HG02588 (cell line): Measurements from ENCODE around the gene XPO1.
"Not testable (repeated sequence)": the region's sequence is repeated elsewhere in the genome, so short reads cannot be mapped to it uniquely, and the experiment has no call there.

Experiments used
- ATAC-seq: cut with Tn5 transposase; IDR thresholded peaks from one replicate; pipeline ENCODE4 v1.9.1; 2021; ENCODE audit warnings: mild to moderate bottlenecking, moderate library complexity; ENCODE audit not compliant: unreplicated experiment

The XPO1 gene

DNA sequence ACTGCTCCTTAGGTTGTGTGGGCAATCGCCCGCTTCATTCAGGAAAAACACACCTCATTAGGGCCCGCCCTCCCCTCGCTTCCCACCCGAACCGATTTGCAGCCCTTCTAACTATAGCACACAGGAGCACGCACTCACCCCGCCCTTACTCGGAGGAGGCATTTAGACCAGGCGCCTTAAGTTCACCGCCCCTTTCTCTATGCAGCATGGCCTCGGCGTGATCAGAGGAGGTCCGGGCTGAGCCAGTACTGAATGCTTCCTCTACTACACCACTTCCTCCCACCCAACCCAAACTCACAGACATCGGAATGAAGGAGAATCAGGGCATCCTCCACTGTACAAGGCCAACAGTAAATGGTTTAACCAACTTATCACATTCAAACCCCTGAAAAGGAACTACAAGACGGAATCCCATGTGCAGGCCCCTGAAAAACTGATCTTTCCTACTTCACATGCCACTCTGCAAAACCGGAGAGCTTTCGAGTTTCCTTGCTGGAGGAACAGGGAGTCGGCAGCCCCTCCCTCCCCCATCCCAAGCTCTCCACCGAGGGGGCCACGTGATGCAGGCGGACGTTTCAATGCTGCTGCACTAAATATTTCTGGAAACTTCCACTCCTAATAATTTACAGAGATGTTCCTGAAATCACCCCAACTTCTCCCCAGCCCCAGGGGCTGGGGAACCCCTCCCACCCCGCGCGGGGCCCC, 1.4 kb downstream of the XPO1 start:
- ATAC-seq: peak; percentile 46

DNA sequence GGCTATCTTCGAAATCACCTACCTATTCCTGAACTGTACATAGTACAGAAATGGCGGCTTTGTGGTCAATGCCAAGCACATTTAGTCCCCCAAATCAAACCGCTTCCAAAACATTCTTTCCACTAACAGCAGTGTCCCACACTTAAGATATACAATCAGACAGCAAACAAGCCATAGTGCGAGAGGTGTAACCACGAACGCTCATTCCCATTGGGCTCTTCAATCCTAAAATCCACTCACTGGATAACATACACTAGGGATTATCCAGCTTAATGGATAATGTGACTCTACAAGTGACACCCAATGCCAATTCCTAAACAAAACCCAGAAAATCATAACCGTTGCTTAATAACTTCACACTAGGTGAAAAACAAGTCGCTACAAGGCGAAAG, 2.0 kb downstream of the XPO1 start:
- ATAC-seq: no peak

DNA sequence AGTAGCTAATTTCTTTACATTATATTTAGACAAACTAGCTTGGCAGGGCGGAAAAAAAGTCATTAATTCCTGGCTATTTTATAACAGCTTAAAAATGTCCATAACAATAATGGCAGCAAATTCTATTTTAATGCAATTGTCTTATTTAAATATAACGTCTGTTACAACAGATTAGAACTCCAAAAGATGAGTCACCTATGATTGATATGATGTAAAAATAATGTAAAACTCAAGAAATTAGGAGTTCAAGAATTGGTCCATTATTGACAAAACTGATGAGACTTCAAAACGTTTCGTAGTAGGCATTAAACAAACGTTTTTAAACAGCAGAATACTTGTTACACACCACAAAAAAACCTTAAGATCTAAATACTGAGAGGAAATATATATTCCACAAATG, 2.7 kb downstream of the XPO1 start:
- no peak for ATAC-seq

DNA sequence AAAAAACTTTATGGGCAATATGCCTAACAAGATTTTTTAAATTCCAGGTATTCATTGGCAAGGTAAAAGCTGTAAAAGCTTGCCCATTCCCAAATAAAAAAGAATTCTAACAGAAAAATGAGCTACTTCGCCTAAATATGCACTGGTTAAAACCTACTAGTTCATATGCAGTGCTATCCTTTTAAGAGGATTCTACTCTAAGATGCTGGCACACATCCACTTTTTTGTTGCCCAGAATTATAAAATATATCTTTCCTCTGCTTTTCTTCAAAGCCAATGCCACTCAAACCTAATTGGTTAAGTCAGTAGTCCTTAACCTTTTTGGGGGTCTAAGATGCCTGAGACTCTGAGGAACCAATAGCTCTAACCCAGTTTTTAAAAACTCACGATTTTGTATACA, 3.2 kb downstream of the XPO1 start:
- no peak for ATAC-seq

DNA sequence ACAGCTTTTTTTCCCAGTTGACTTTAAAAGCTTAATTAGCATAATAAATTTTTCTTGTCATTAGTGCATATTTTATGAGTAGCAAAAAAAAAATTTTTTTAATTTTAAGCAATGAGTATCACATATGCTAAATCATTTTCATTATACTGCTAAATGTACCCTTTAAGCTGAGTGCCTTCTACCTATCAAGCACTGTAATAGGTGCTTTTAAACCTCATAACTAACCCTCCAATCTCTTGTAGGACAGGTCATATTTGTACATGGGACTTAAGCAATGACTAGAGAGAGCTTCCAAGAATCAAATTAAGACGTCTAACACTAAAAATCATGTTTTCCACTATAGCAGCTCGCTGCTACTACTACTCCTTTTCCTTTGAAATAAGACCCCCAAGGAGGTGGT, 7.4 kb downstream of the XPO1 start:
- no peak for ATAC-seq

DNA sequence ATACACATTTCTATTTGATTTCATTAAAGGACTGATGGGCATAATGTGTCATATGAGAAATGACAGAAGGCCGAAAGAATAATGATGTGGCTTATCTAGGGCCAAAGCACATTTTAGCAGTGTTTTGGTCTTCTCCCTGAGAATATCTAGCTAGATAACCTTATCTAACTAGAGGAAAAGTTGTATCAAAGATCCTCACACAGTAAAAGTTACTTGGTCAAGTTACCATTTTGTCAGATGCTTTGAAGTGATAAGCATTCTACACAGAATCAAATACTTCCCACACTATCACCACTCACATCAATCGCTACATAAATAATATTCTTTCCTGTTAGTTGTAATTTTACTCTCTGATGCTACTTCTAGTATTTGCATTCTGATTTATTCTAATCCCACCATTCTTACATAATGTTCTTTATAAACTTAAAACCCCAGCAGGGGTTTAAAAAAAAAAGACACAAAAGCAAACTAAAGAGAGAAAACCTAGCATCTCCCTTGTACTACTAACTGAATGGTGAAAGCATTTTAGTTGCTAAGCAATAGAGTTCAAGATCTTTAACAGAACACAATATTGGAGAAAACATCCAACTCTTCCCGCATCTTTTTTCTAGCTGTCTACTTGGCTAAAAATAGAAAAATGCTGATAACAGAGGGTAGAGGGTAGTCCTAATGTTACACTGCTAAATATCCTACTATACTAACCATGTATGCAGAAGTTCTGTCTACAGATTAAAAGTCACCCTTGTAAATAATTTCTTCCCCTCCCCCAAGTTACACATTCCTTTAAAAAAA, 8.0 kb downstream of the XPO1 start:
- ATAC-seq: no peak

DNA sequence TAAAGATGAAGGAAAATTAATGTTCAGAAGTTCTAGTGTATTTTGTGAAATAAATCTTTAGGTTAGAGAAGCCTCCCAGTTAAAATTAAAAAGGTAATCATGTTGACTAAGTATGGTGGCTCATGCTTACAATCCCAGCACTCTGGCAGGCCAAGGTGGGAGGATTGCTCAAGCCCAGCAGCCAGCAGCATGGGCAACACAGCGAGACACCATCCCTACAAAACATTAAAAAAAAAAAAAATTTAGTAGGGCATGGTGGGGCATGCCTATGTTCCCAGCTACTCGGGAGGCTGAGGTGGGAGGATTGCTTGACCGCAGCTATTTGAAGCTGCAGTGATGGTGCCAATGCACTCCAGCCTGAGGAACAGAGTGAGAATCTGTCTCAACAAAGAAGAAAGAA, 17.9 kb downstream of the XPO1 start:
- ATAC-seq: no peak

DNA sequence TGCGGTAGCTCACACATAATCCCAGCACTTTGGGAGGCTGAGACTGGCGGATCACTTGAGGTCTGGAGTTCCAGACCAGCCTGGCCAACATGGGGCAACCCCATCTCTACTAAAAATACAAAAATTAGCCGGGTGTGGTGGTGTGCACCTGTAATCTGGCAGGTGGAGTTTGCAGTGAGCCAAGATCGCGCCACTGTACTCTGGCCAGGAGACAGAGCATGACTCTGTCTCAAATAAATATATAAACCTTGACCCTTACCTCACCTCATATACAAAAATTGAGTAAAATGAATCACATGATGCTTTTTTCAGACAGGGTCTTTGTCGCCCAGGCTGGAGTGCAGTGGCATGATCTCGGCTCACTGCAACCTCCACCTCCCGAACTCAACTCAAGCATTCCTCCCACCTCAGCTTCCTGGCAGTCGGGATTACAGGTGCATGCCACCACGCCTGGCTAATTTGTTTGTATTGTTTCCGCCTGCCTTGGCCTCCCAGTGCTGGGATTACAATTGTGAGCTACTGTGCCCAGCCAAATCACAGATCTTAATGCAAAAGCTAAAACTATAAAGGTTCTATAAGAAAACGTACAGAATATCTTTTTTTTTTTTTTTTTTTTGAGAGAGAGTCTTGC, 25.3 kb downstream of the XPO1 start:
- no peak for ATAC-seq

DNA sequence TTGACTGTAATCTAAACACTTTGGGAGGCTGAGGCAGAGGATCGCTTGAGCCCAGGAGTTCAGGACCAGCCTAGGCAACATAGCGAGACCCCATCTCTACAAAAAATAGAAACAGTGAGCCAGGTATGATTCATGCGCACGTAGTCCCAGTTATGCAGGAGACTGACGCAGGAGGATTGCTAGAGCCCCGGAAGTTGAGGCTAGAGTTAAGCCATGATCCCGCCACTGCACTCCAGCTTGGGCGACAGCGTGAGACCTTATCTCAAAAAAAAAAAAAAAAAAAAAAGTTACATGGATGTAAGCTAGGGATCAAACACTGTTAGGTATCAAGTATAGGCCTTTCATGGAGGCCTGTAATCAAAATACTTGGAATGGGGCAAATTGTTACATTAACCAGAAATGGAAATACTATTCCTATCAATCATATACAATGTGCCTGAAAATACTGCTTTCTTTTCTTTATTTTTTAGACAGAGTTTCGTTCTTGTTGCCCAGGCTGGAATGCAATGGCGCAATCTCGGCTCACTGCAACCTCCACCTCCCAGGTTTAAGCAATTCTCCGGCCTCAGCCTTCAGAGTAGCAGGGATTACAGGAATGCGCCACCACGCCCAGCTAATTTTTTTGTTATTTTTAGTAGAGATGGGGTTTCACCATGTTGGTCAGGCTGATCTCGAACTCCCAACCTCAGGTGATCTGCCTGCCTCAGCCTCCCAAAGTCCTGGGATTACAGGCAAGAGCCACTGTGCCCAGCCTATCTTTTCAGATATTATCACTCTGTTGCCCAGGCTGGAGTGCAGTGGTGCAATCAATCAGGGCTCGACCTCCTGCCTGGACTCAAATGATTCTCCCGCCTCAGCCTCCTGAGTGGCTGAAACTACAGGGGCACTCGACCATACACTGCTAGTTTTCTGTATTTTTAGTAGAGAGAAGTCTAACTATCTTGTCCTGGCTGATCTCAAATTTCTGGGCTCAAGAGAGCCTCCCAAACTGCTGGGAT, 27.2 kb downstream of the XPO1 start:
- ATAC-seq: no peak

DNA sequence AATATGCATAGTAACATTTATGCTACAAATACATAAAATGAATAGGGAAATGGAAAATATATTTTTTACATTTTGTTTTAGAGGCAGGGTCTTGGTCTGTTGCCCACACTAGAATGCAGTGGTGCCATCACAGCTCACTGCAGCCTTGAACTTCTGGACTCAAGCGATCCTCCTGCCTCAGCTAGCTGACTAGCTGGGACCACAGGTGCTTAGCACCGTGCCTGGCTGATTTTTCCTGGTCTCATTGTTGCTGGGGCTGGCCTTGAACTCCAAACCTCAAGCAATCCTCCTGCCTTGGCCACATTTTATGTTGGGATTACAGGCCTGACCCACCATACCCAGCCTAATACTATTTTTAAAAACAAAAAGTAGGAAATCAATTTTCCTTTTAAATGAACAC, 33.2 kb downstream of the XPO1 start:
- no peak for ATAC-seq

DNA sequence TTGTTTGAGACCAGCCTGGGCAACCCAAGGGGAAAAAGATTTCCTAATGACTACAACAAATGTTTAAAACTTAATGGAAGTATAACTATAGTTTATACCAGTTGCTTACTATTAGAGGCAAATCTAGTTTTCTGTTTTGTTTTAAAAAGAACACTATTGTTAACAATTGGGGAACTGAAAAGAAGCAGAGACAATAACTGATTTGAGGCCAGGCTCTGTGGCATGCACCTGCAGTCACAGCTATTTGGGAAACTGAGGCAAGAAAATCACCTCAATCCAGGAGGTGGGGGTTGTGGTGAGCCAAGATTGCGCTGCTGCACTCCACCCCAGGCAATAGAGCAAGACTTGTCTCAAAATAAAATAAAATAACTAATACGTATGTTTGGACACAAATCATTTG, 39.1 kb downstream of the XPO1 start:
- no peak for ATAC-seq

DNA sequence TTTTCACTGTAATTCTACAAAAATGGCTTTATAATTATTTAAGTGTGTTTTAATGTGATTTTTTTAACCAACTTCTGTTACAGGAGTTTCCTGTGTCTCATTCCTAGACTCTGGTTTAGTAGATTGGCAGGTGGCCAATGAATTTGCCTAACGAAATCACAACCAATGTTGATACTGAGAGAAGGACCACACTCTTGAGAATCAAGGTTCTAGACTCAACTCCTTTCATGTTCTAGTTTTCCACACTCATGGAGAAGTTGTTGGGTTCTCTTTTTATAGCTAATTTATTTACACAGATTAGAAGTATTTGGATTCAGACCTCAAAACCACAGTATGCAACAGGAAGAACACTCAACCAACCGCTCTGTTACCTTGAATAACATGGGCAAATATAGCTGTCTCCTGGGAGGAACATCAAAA, 44.6 kb downstream of the XPO1 start:
- ATAC-seq: no peak

DNA sequence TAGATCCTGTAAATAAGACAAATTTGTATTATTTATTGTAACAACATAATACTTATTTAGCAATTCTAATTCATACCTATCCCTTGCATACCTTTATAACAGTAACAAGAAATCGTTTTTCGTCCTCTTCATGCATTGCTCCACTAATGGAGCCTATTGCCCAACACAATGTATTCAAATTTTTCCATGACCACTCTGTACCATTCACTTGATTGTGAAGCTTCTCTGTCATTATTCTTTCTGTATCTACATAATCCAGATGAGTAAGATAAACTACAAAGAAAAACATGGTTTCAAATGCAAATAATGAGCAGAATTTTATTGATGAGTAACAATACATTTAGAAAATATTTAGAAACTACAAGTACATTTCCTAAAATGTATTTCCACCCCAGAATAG, 45.7 kb downstream of the XPO1 start:
- no peak for ATAC-seq

DNA sequence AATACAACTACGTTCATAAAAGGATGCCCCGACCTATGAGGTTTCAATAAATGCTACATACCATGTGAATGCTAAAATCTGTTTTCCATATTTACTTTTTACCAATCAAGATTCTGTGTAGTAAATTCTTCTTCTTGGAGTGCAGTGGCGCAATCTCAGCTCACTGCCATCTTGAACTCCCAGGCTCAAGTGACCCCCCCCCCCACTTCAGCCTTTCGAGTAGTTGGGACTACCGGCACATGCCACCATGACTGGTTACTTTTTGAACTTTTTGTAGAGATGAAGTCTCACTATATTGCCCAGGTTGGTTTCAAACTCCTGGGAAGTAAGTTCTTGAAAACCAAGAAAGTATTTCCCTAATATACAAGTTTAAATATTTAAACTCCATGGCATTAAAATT, 52.9 kb downstream of the XPO1 start:
- ATAC-seq: no peak

DNA sequence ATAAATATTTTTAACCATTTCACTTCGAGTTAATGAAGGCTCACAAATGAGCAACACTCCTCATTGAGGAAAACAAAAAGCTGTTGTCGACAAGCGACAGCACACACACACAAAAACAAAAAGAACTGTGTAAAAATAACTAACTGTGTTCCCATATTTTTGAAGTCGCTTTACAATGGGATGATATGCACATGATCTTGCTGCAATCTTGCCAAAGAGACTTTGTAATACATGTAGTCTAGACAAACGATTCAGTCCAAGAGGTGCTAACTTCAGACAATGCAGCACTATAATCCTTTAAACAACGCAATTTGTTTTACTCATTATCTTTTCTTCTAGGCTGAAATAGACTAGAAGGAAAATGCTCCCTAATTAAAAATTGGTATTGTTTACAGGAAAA, 60.1 kb downstream of the XPO1 start:
- ATAC-seq: no peak

DNA sequence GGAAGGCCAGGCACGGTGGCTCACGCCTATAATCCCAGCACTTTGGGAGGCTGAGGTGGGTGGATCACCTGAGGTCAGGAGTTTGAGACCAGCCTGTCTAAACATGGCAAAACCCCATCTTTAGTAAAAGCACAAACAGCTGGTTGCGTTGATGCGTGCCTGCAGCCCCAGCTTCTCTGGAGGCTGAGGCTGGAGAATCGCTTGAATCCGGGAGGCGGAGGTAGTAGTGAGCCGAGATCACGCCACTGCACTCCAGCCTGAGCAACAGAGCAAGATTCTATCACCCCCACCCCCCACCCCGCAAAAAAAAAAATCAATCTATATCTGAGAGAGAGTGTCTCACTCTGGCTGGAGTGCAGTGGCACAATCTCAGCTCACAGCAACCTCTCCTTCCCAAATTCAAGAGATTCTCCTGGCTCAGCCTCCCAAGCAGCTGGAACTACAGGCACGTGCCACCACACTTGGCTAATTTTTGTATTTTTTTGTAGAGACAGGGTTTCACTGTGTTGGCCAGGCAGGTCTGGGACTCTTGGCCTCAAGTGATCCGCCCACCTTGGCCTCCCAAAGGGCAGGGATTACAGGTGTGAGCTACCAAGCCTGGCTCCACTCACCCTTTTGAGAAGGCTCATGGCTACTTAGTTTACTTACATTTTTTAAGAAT, 61.1 kb downstream of the XPO1 start:
- not testable (repeated sequence) for ATAC-seq

DNA sequence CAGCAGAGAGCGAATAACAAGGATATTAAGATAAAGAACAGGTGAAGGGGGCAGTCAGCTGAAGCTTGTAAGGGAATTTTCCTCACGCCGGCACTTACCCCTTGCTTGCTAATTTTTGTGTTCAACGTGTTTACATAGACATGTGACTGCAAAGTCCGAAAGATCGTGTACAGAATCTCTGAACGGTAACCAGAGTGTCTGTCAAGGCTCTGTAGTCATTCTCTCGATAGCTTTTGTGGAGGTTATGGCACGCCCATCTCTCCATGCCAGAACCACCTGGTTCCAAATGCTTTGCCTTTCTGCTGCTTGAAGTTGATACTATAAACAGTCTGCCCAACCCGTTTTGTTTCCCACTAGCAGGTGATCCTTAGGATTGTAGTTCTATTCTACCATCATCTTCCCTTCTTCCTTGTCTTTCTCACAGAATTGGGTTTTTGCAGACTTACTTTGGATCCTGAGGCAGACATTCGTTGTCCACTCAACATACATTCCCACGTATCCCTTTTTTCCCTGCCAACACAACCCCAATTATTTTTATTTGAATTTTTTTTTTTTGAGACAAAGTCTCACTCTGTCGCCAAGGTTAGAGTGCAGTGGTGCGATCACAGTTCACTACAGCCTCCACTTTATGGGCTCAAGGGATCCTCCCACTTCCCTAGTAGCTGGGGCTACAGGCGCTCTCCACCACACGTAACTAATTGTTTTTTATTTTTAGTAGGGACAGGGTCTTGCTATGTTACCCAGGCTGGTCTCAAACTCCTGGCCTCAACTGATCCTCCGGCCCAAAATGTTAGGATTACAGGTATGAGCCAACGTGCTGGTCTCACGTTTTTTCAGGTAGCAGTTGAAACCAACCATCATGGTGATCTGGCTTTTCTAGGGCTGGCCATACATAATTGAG, 66.0 kb downstream of the XPO1 start:
- no peak for ATAC-seq

DNA sequence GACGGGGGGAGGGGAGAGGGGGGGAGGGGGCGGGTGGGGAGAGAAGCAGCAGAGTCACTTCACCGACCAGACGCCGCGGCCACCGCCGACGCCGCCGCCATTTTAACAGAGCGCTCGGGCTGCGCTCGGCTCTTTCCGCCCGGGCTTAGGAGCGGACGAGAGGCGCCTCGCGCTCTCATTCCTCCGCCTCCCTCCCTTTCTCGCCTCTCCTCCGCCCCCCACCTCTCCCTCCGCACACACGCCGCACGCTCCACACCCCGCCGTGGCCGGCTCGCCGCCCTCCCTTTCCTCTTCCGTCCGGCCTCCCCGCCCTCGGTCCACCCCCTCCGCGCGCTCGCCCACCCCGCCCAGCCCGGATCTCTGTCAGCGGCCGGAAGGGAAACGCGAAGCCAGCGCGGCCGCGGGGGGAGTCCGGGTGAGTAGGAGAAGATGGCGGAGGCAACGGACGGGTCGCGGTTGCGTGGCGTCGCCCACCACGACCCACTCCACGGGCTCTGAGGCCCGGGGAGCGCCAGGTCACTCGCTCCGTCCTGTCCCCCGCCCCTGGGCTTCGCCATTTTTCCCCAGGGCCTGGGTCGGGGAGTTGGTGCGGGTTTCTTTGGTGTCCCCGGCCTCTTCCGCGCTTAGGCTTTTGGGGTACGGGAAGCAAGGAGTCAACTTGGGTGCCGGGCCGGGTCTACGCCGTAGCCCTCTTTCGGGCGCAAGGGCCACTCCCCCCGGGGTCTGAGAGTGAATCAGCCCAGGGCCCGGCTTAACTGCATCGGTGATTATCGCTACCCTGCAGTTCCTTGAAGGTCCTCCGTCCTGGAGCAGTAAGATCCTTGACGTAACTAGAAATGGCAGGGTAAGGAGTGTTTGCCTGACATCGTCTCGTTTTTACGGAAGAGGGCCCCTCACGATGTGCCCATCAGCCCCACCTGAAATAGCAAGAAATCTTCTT, 66.9 kb downstream of the XPO1 start, which contains the start of gene USP34:
Gene USP34 (minus strand): TSS at position 123 of the 940 bp plus-strand sequence. CDS start 395 bp downstream, outside the sequence.
- peak; percentile 70 for ATAC-seq
